GM12878 (cell line): ENCODE data around the gene SLC6A1. TPM values are rescaled to one million over a fixed set of nuclear protein-coding genes. Genes with fewer than 3 reads are reported as not detected.

Source experiments
- ATAC-seq: fragments of 200-7000 bp; cut with Tn5 transposase; 3 replicates; pipeline ENCODE4 v1.9.1; 2020; ENCODE audit warnings: mild to moderate bottlenecking, moderate library complexity
- BruUV-seq: library from RNA; stranded (reverse); fragments of 400-500 nt; replicated peaks from 2 replicates; lab custom pipeline; 2021; lab: Mats Ljungman, UMichigan
- CTCF ChIA-PET: fragments of 300-600 bp; sonication (Branson Sonifier 250); formaldehyde crosslinking; extraction: SDS; loops from one replicate; lab custom pipeline; 2021; ENCODE audit warnings: inconsistent platforms; lab: Yijun Ruan, JAX
- POLR2A ChIA-PET: fragments of 350-600 bp; formaldehyde crosslinking; extraction: SDS; loops from one replicate; lab custom pipeline; 2021; ENCODE audit warnings: inconsistent platforms; lab: Charles Lee
- RAD21 ChIA-PET: fragments of 300-600 bp; sonication (Branson Sonifier 250); formaldehyde crosslinking; loops from one replicate; lab custom pipeline; 2023; ENCODE audit warnings: antibody characterized with exemption; ENCODE audit not compliant: unreplicated experiment; lab: Charles Lee
- SMC1A ChIA-PET: fragments of 300-600 bp; sonication (Branson Sonifier 250); formaldehyde crosslinking; loops from one replicate; lab custom pipeline; 2023; ENCODE audit not compliant: unreplicated experiment, uncharacterized antibody; lab: Charles Lee
- DNase-seq: peaks from one replicate; pipeline ENCODE4 v3.0.0-alpha.2; 2011; ENCODE audit warnings: low read depth, low spot score
- FAIRE-seq: peaks from 3 replicates; lab custom pipeline; 2011; peaks lifted over from hg19 to GRCh38; lab: Jason Lieb, UNC
- H2AFZ ChIP-seq: 2 replicates; pipeline ENCODE4 v1.6.0; 2011; ENCODE audit warnings: low read depth, low read length, control low read depth; ENCODE audit not compliant: control insufficient read depth
- H3K27ac ChIP-seq: 2 replicates; pipeline ENCODE4 v1.5.1; 2011; ENCODE audit warnings: control low read depth; ENCODE audit not compliant: control insufficient read depth, insufficient read depth
- H3K27me3 ChIP-seq, 2 experiments: replicated peaks in 1 of 2; 2 replicates each; pipeline versions ENCODE4 v1.6.0 to v1.6.1; 2011; ENCODE audit warnings: low read length in 1 of 2; ENCODE audit not compliant: control insufficient read depth in 2 of 2, insufficient read depth in 2 of 2
- H3K36me3 ChIP-seq, 2 experiments: 2 replicates each; pipeline ENCODE4 v1.5.1; 2011; ENCODE audit warnings: low read length in 1 of 2; ENCODE audit not compliant: control insufficient read depth in 2 of 2, insufficient read depth in 2 of 2
- H3K4me1 ChIP-seq: 2 replicates; pipeline ENCODE4 v1.6.1; 2011; ENCODE audit warnings: mild to moderate bottlenecking, low read length, moderate library complexity, mixed read lengths; ENCODE audit not compliant: control insufficient read depth, insufficient read depth
- H3K4me2 ChIP-seq: 2 replicates; pipeline ENCODE4 v1.6.0; 2011; ENCODE audit warnings: control low read depth; ENCODE audit not compliant: control insufficient read depth, insufficient read depth
- H3K4me3 ChIP-seq: fragments of 200-600 bp; sonication (generic); 2 replicates; pipeline ENCODE4 v1.5.1; 2016
- H3K79me2 ChIP-seq: 2 replicates; pipeline ENCODE4 v1.6.0; 2011; ENCODE audit warnings: low read length; ENCODE audit not compliant: control insufficient read depth, insufficient read depth
- H3K9ac ChIP-seq: 2 replicates; pipeline ENCODE4 v1.8.0; 2011; ENCODE audit warnings: low read length, control low read depth, mixed read lengths; ENCODE audit not compliant: control insufficient read depth, insufficient read depth
- H3K9me3 ChIP-seq: replicated peaks from 3 replicates; pipeline ENCODE4 v1.5.1; 2011; ENCODE audit warnings: mild to moderate bottlenecking, low read length; ENCODE audit not compliant: control insufficient read depth, insufficient read depth
- H4K20me1 ChIP-seq: 2 replicates; pipeline ENCODE4 v1.6.0; 2011; ENCODE audit not compliant: control insufficient read depth, insufficient read depth
- BRCA1 ChIP-seq: IDR thresholded peaks from 2 replicates; pipeline ENCODE4 v1.6.1; 2011; ENCODE audit warnings: low read depth, low read length, improper control_type of control experiment
- POLR2AphosphoS5 ChIP-seq: IDR thresholded peaks from 2 replicates; pipeline ENCODE4 v1.6.1; 2011; ENCODE audit warnings: mild to moderate bottlenecking, low read length, inconsistent platforms
- STAT3 ChIP-seq: IDR thresholded peaks from 2 replicates; pipeline ENCODE4 v1.6.1; 2011; ENCODE audit warnings: low read depth, low read length, improper control_type of control experiment
- SUZ12 ChIP-seq: fragments of 200-600 bp; sonication (generic); IDR thresholded peaks from one replicate; pipeline ENCODE4 v1.6.1; 2018; ENCODE audit warnings: antibody characterized with exemption, mild to moderate bottlenecking; ENCODE audit not compliant: unreplicated experiment
- ZNF274 ChIP-seq: IDR thresholded peaks from one replicate; pipeline ENCODE4 v1.8.0; 2011; ENCODE audit not compliant: insufficient read length, insufficient read depth
- WGBS: methylation state at CpG from one replicate; pipeline ENCODE4 v1.1.6; 2016; ENCODE audit warnings: low lambda C conversion rate; ENCODE audit not compliant: insufficient replicate concordance, insufficient coverage; ENCODE audit errors: missing lambda C conversion rate; 5-methylcytosine and 5-hydroxymethylcytosine counted together
- in situ Hi-C: fragments of 300-500 bp; cut with MboI; formaldehyde crosslinking; loops from 9 replicates; pipeline ENCODE4 v1.14.3; 2018; ENCODE audit warnings: mixed read lengths
- intact Hi-C: fragments of 100-400 bp; cut with micrococcal nuclease; formaldehyde crosslinking; loops from one replicate; pipeline ENCODE4 v1.14.2; 2022; ENCODE audit not compliant: unreplicated experiment
- polyA plus RNA-seq, 11 experiments: library from polyadenylated mRNA; depleted of rRNA in 4 of 11; unstranded in 6 of 11; stranded (reverse) in 5 of 11; fragments of >200 nt; fragmentation: Nextera tagmentation in 4 of 11; fragmentation: Illumina TruSeq in 1 of 11; extraction: Ambion mirVana in 4 of 11; extraction: Trizol in 1 of 11; gene quantifications; 1 replicate in 1 of 11; 2 replicates in 10 of 11; pipeline versions ENCODE4 v1.2.1 to v1.2.3, GENCODE V29; 2011 to 2016; ENCODE audit warnings: inconsistent platforms in 2 of 11, missing spikeins in 2 of 11, low read depth in 1 of 11
- total RNA-seq, 4 experiments: library from RNA; depleted of rRNA in 3 of 4; stranded (reverse); fragments of >200 nt in 3 of 4; fragmentation: Illumina TruSeq in 1 of 4; extraction: Trizol in 1 of 4; gene quantifications; 2 replicates each; pipeline versions ENCODE4 v1.2.1 to v1.2.3, GENCODE V29; 2013 to 2021
- TF ChIP-seq, protein P1 (sequence below): fragments of 450-650 bp; IDR thresholded peaks from 2 replicates; pipeline ENCODE4 v1.6.1; 2018; ENCODE audit warnings: borderline replicate concordance, mild to moderate bottlenecking; ENCODE audit not compliant: partially characterized antibody
- TF ChIP-seq, protein P2 (sequence below): IDR thresholded peaks from 2 replicates; pipeline ENCODE4 v1.6.1; 2012; ENCODE audit warnings: low read length, inconsistent platforms

SLC6A1 gene
- total and polyA plus RNA-seq, 10 of the 15 experiments (the other 5 are each of a cell fraction or from before 2014, with no cell fraction given) = not detected

DNA sequence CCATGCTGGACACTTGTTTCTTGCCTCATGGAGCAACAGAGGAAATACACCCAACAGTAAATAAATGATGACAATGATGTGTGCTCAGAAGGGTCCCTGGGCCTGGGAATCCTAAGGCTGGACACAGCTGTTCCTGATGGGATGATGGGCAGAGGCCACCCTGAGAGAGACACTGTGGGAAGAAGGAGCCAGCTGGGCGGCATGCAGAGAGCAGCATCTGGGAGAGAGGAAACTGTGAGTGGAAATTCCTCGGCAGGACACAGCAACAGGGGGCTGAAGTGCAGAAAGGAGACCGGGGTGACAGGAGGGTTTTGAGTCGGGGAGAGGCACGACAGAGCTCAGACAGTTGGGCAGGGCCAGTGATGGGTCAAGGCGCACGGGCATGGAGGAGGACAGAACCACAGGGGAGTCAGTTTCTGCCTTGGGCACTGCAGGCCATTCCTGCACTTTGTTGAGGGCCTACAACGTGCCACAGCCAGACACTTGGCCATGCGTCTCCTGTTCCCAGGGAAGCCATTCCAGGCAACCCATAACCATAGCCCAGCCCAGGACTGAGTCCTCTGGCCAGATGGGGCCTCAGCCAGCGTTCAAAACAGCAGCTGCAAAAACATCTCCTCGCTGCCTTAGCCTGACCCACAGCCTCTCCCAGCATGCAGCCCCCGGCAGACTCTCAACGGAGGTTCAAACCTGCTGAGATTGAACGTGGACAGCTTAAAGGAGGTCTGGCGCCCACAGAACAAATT, 36.7 kb upstream of the SLC6A1 start:
- CTCF ChIA-PET = no interaction called here
- no peak for FAIRE-seq
- no peak overlapping the region for H3K4me2 ChIP-seq
- no TSS peak for BruUV-seq
- no peak overlapping the region for H3K9ac ChIP-seq
- POLR2A ChIA-PET = no interaction called here
- ATAC-seq = no peak
- DNase-seq = no peak
- H4K20me1 ChIP-seq = no peaks in the 10 kb centered on the region
- no peaks in the 10 kb centered on the region for H3K4me1 ChIP-seq
- intact Hi-C loops = no loop called here
- no peaks in the 10 kb centered on the region for H3K79me2 ChIP-seq
- H3K27ac ChIP-seq = no peak overlapping the region
- in situ Hi-C loops = no loop called here
- TF ChIP-seq, protein P1, sequence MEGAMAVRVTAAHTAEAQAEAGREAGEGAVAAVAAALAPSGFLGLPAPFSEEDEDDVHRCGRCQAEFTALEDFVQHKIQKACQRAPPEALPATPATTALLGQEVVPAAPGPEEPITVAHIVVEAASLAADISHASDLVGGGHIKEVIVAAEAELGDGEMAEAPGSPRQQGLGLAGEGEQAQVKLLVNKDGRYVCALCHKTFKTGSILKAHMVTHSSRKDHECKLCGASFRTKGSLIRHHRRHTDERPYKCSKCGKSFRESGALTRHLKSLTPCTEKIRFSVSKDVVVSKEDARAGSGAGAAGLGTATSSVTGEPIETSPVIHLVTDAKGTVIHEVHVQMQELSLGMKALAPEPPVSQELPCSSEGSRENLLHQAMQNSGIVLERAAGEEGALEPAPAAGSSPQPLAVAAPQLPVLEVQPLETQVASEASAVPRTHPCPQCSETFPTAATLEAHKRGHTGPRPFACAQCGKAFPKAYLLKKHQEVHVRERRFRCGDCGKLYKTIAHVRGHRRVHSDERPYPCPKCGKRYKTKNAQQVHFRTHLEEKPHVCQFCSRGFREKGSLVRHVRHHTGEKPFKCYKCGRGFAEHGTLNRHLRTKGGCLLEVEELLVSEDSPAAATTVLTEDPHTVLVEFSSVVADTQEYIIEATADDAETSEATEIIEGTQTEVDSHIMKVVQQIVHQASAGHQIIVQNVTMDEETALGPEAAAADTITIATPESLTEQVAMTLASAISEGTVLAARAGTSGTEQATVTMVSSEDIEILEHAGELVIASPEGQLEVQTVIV = no peak
- TF ChIP-seq BRCA1 = no peak
- TF ChIP-seq STAT3 = no peak
- no peak for TF ChIP-seq POLR2AphosphoS5
- TF ChIP-seq, protein P2, sequence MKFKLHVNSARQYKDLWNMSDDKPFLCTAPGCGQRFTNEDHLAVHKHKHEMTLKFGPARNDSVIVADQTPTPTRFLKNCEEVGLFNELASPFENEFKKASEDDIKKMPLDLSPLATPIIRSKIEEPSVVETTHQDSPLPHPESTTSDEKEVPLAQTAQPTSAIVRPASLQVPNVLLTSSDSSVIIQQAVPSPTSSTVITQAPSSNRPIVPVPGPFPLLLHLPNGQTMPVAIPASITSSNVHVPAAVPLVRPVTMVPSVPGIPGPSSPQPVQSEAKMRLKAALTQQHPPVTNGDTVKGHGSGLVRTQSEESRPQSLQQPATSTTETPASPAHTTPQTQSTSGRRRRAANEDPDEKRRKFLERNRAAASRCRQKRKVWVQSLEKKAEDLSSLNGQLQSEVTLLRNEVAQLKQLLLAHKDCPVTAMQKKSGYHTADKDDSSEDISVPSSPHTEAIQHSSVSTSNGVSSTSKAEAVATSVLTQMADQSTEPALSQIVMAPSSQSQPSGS = no peak
- no peak for TF ChIP-seq ZNF274
- TF ChIP-seq SUZ12 = no peak
- no peak overlapping the region for H3K4me3 ChIP-seq
- WGBS = 13% methylated on average over 15 of the region's 15 CpGs
- H2AFZ ChIP-seq = no peak overlapping the region
- SMC1A ChIA-PET = no interaction called here
- H3K36me3 ChIP-seq = no peaks in the 10 kb centered on the region
- RAD21 ChIA-PET = no interaction called here
- no peaks in the 10 kb centered on the region for H3K9me3 ChIP-seq
- H3K27me3 ChIP-seq = no peaks in the 10 kb centered on the region; a peak in 2 of 4 replicates
